ENCODE results near the gene PLXND1. TPM values are rescaled to one million over a fixed set of nuclear protein-coding genes. Genes with fewer than 3 reads are reported as not detected.

PLXND1 gene
- total RNA-seq, 2 experiments from 2014 or later, result 4.7 to 6.0 TPM

GRCh38 chr3:129543156-129543790 is 63.2 kb downstream of the PLXND1 start, which contains the start of gene H1-8:
TSS of gene H1-8 (plus strand) at chr3:129543175. CDS start at chr3:129543219, 44 bp downstream.
- no peaks in the 10 kb centered on the region for H3K79me2 ChIP-seq (ENCODE audit: insufficient read depth, low read depth, low read length)
- no peaks in the 10 kb centered on the region for H3K4me1 ChIP-seq (ENCODE audit: insufficient read depth, low read length, poor library complexity, severe bottlenecking)
- no peaks in the 10 kb centered on the region for H3K9me3 ChIP-seq (ENCODE audit: low read length)
- no peak within 1 kb of the TSS for H3K27ac ChIP-seq (ENCODE audit: low read depth, low read length, poor library complexity, severe bottlenecking)
- no peaks in the 10 kb centered on the region for H3K9me2 ChIP-seq (ENCODE audit: insufficient read depth, low read length)
- intact Hi-C loops (cut with micrococcal nuclease; ENCODE audit: unreplicated experiment), result no loop called here
- BruUV-seq (replicated peaks), result no TSS peak
- POLR2A ChIA-PET, result no interaction called here
- DNase-seq (ENCODE audit: low spot score), result no peak
- no peak within 1 kb of the TSS for H3K4me2 ChIP-seq (ENCODE audit: low read length)
- no peak within 1 kb of the TSS for H3K4me3 ChIP-seq (ENCODE audit: low read depth, low read length, poor library complexity, severe bottlenecking)
- H3K36me3 ChIP-seq (ENCODE audit: insufficient read depth, low read length), result no peaks in the 10 kb centered on the region
- no peak within 1 kb of the TSS for H2AFZ ChIP-seq (ENCODE audit: low read length)
- CTCF ChIA-PET (ENCODE audit: unreplicated experiment), result no interaction called here
- TF ChIP-seq EZH2phosphoT487 (IDR thresholded peaks at IDR 0.05; ENCODE audit: borderline replicate concordance, low read depth, low read length) (no peak), CTCF (conservative IDR thresholded peaks at IDR 0.05; ENCODE audit: low read length) (no peak)
- no peaks in the 10 kb centered on the region for H4K20me1 ChIP-seq (ENCODE audit: insufficient read depth, low read length)

GRCh38 chr3:129542747-129543146 is 63.7 kb downstream of the PLXND1 start:
- Histone ChIP-seq H4K20me1 (ENCODE audit: insufficient read depth, low read length) (no peaks in the 10 kb centered on the region), H3K9me2 (ENCODE audit: insufficient read depth, low read length) (no peaks in the 10 kb centered on the region), H3K9me3 (ENCODE audit: low read length) (no peaks in the 10 kb centered on the region), H2AFZ (ENCODE audit: low read length) (no peak overlapping the region), H3K4me3 (ENCODE audit: low read depth, low read length, poor library complexity, severe bottlenecking) (no peak overlapping the region), H3K4me1 (ENCODE audit: insufficient read depth, low read length, poor library complexity, severe bottlenecking) (no peaks in the 10 kb centered on the region), H3K4me2 (ENCODE audit: low read length) (no peak overlapping the region), H3K27ac (ENCODE audit: low read depth, low read length, poor library complexity, severe bottlenecking) (no peak overlapping the region), H3K36me3 (ENCODE audit: insufficient read depth, low read length) (no peaks in the 10 kb centered on the region), H3K79me2 (ENCODE audit: insufficient read depth, low read depth, low read length) (no peaks in the 10 kb centered on the region)
- TF ChIP-seq EZH2phosphoT487 (IDR thresholded peaks at IDR 0.05; ENCODE audit: borderline replicate concordance, low read depth, low read length) (no peak), CTCF (conservative IDR thresholded peaks at IDR 0.05; ENCODE audit: low read length) (no peak)
- intact Hi-C loops (cut with micrococcal nuclease; ENCODE audit: unreplicated experiment), result no loop called here
- no TSS peak for BruUV-seq (replicated peaks)
- DNase-seq (ENCODE audit: low spot score), result no peak
- CTCF ChIA-PET (ENCODE audit: unreplicated experiment), result no interaction called here
- POLR2A ChIA-PET, result no interaction called here

GRCh38 chr3:129540776-129541516 is 65.5 kb downstream of the PLXND1 start:
- no peaks in the 10 kb centered on the region for H3K9me3 ChIP-seq (ENCODE audit: low read length)
- intact Hi-C loops (cut with micrococcal nuclease; ENCODE audit: unreplicated experiment), result no loop called here
- no peaks in the 10 kb centered on the region for H3K79me2 ChIP-seq (ENCODE audit: insufficient read depth, low read depth, low read length)
- H3K4me3 ChIP-seq (ENCODE audit: low read depth, low read length, poor library complexity, severe bottlenecking), result no peak overlapping the region
- TF ChIP-seq CTCF (conservative IDR thresholded peaks at IDR 0.05; ENCODE audit: low read length), result no peak
- no peak for TF ChIP-seq EZH2phosphoT487 (IDR thresholded peaks at IDR 0.05; ENCODE audit: borderline replicate concordance, low read depth, low read length)
- no TSS peak for BruUV-seq (replicated peaks)
- H3K4me1 ChIP-seq (ENCODE audit: insufficient read depth, low read length, poor library complexity, severe bottlenecking), result no peaks in the 10 kb centered on the region
- H3K36me3 ChIP-seq (ENCODE audit: insufficient read depth, low read length), result no peaks in the 10 kb centered on the region
- no peak for DNase-seq (ENCODE audit: low spot score)
- ChIA-PET POLR2A (no interaction called here), CTCF (ENCODE audit: unreplicated experiment) (no interaction called here)
- H3K27ac ChIP-seq (ENCODE audit: low read depth, low read length, poor library complexity, severe bottlenecking), result no peak overlapping the region
- no peak overlapping the region for H3K4me2 ChIP-seq (ENCODE audit: low read length)
- H2AFZ ChIP-seq (ENCODE audit: low read length), result no peak overlapping the region
- no peaks in the 10 kb centered on the region for H3K9me2 ChIP-seq (ENCODE audit: insufficient read depth, low read length)
- no peaks in the 10 kb centered on the region for H4K20me1 ChIP-seq (ENCODE audit: insufficient read depth, low read length)
